Neural cell (in vitro differentiated cells): ENCODE results near the gene WNT3A.

Experiments used
- CTCF ChIP-seq: fragments of 450-650 bp; IDR thresholded peaks from 2 replicates; pipeline ENCODE4 v1.5.1; 2014; ENCODE audit warnings: antibody characterized with exemption, mild to moderate bottlenecking, moderate library complexity; ENCODE audit not compliant: poor library complexity, severe bottlenecking
- EZH2 ChIP-seq: fragments of 200-600, 300-800 bp; shearing (Covaris generic), sonication (generic); IDR thresholded peaks from 2 replicates; pipeline ENCODE4 v1.6.1; 2014; ENCODE audit warnings: antibody characterized with exemption, low read length, borderline replicate concordance, mild to moderate bottlenecking; ENCODE audit not compliant: insufficient read depth, poor library complexity, severe bottlenecking

GRCh38 chr1:228099331-228099732 is 92.5 kb downstream of the WNT3A start:
- TF ChIP-seq EZH2 (no peak), CTCF (no peak)
